BJ (cell line): ENCODE measurements around the gene FAM83B. TPM values are rescaled to one million over a fixed set of nuclear protein-coding genes. Genes with fewer than 3 reads are reported as not detected.
A peak's percentile ranks its signal among the peaks of the same experiment; 100 is the strongest.
"Not testable (repeated sequence)": the region's sequence is repeated elsewhere in the genome, so short reads cannot be mapped to it uniquely, and the experiment has no call there.

Source experiments
- CTCF ChIA-PET: fragments of 350-600 bp; formaldehyde crosslinking; extraction: SDS; loops from one replicate; lab custom pipeline; 2021; ENCODE audit warnings: antibody characterized with exemption, inconsistent platforms; lab: Yijun Ruan, JAX
- POLR2A ChIA-PET: fragments of 300-600 bp; sonication (Branson Sonifier 250); formaldehyde crosslinking; extraction: SDS; loops from one replicate; lab custom pipeline; 2021; ENCODE audit warnings: antibody characterized with exemption; lab: Charles Lee
- DNase-seq: peaks from one replicate; pipeline ENCODE4 v3.0.0-alpha.2; 2011; ENCODE audit warnings: low read depth
- H3K27me3 ChIP-seq: 2 replicates; pipeline ENCODE4 v1.6.0; 2011; ENCODE audit warnings: low read length; ENCODE audit not compliant: control insufficient read depth, insufficient read depth
- H3K36me3 ChIP-seq: 2 replicates; pipeline ENCODE4 v1.5.1; 2011; ENCODE audit warnings: low read length; ENCODE audit not compliant: control insufficient read depth, insufficient read depth
- H3K4me3 ChIP-seq: 2 replicates; pipeline ENCODE4 v1.5.1; 2011; ENCODE audit warnings: low read depth, mild to moderate bottlenecking, control low read depth, low read length
- polyA plus RNA-seq: library from polyadenylated mRNA; depleted of rRNA; stranded (reverse); fragments of >200 nt; gene quantifications from 2 replicates; pipeline ENCODE4 v1.2.3, GENCODE V29; 2011
- TF ChIP-seq, protein P1 (sequence below): IDR thresholded peaks from 2 replicates; pipeline ENCODE4 v1.5.1; 2011; ENCODE audit warnings: low read depth, mild to moderate bottlenecking, control low read depth, inconsistent platforms, low read length, moderate library complexity; ENCODE audit not compliant: insufficient read depth

FAM83B gene
- polyA plus RNA-seq, 1 experiment = not detected

DNA sequence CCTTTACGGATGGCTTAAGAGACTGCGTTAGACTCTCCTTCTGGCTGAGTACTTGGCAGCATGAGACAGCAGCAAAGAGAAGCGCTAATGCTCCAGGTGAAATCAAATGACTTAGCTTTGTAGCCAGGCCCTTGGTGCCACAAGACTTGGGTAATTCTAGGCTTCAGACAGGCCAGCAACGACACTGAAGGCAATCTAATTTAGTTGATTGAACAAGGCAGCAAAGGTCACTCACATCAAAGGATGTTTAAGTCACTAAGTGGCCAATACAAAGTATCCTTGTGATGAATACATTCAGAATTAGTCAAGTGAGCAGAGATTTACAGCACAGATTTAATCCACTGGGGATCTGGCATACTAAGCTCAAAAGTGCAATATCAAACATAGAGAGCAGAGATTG is 113.2 kb downstream of the FAM83B start:
- Histone ChIP-seq H3K27me3 (no peaks in the 10 kb centered on the region), H3K4me3 (no peak overlapping the region), H3K36me3 (no peaks in the 10 kb centered on the region)
- no peak for DNase-seq
- TF ChIP-seq, protein P1, sequence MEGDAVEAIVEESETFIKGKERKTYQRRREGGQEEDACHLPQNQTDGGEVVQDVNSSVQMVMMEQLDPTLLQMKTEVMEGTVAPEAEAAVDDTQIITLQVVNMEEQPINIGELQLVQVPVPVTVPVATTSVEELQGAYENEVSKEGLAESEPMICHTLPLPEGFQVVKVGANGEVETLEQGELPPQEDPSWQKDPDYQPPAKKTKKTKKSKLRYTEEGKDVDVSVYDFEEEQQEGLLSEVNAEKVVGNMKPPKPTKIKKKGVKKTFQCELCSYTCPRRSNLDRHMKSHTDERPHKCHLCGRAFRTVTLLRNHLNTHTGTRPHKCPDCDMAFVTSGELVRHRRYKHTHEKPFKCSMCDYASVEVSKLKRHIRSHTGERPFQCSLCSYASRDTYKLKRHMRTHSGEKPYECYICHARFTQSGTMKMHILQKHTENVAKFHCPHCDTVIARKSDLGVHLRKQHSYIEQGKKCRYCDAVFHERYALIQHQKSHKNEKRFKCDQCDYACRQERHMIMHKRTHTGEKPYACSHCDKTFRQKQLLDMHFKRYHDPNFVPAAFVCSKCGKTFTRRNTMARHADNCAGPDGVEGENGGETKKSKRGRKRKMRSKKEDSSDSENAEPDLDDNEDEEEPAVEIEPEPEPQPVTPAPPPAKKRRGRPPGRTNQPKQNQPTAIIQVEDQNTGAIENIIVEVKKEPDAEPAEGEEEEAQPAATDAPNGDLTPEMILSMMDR = no peak
- ChIA-PET POLR2A (no interaction called here), CTCF (no interaction called here)

DNA sequence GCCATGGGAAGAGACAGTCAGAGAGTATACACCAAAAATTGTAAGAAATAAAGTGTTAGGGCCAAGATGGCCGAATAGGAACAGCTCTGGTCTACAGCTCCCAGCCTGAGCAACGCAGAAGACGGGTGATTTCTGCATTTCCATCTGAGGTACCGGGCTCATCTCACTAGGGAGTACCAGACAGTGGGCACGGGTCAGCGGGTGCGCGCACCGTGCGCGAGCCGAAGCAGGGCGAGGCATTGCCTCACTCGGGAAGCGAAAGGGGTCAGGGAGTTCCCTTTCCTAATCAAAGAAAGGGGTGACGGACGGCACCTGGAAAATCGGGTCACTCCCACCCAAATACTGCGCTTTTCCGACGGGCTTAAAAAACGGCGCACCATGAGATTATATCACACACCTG is 114.8 kb downstream of the FAM83B start:
- H3K4me3 ChIP-seq, CTCF ChIA-PET, DNase-seq, H3K27me3 ChIP-seq, POLR2A ChIA-PET, H3K36me3 ChIP-seq: not testable (repeated sequence)

DNA sequence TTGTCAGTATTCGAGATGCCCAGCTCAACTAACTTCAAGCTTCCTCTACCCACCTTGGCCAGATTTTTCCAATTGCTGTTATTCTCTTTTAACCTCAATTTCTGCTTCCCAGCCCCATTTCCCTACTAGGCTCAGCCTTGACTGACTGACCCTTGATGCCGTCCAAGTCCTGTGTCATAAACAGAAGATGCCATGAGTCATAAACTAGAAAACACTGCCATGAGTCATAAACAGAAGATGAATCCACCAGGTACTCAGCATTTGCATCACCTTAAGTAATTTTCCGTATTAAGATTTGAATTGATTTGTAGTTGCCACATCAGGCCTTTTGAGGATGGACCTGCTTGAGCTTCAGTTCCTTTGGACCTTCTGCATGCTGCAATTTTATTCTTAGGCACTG is 123.8 kb downstream of the FAM83B start:
- no peaks in the 10 kb centered on the region for H3K27me3 ChIP-seq
- ChIA-PET POLR2A (no interaction called here), CTCF (no interaction called here)
- no peaks in the 10 kb centered on the region for H3K36me3 ChIP-seq
- H3K4me3 ChIP-seq = no peak overlapping the region
- TF ChIP-seq, protein P1 = no peak
- no peak for DNase-seq

DNA sequence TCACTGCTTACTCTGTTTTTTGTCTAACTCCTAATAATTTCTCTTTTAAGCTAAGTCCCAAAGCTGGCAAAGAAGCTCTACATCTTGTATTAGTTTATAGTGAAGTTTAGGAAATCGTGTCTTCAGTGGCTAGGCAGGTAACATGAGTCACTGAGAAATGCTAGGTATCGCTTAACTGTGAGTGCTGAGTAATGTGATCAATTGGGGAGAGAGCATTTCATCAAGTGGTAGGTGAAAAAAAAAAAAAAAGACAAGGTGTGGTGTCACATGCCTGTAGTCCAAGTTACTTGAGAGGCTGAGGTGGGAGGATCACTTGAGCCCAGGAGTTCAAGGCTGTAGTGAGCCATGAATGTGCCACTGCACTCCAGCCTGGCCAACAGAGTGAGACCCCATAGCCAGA is 125.3 kb downstream of the FAM83B start:
- POLR2A ChIA-PET = no interaction called here
- TF ChIP-seq, protein P1 = no peak
- CTCF ChIA-PET = no interaction called here
- DNase-seq = no peak
- Histone ChIP-seq H3K4me3 (no peak overlapping the region), H3K27me3 (no peaks in the 10 kb centered on the region), H3K36me3 (no peaks in the 10 kb centered on the region)

DNA sequence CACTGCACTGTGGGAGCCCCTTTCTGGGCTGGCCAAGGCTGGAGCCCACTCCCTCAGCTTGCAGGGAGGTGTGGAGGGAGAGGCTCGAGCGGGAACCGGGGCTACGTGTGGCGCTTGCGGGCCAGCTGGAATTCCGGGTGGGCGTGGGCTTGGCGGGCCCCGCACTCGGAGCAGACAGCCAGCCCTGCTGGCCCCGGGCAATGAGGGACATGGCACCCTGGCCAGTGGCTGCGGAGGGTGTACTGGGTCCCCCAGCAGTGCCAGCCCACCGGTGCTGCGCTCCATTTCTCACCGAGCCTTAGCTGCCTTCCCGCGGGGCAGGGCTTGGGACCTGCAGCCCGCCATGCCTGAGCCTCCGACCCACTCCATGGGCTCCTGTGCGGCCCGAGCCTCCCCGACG is 132.6 kb downstream of the FAM83B start:
- H3K4me3 ChIP-seq, POLR2A ChIA-PET, H3K27me3 ChIP-seq, H3K36me3 ChIP-seq, DNase-seq, CTCF ChIA-PET: not testable (repeated sequence)

DNA sequence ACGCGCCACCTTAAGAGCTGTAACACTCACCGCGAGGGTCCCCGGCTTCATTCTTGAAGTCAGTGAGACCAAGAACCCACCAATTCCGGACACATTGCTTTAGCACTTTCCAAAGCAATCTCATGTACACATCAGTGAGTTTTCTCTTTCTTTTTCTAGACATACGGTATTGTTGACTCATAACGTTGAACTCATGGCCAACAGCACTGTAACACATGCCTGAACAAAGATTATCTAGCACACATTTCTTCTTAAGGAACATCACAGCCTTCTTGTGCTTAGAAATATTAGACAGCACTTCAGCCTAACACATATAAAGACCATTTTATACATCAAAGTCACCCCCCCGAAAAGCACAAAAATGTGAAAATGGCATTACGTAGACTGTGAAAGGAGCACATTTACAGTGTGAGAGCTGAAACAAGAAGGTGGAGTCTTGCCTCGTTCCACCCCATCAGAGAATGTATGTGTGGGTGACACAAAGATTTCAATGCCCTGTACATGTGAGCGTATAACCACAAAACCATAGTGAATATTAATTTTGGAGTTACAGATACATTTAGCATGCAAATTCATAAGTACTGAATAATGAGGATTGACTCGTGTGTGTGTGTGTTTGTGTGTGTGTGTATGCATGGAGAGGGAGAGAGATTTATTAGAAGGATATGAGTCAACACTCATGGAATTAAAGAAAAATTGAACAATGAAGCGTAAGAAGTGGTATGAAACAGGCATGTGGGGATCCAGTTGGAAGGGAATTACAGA is 134.1 kb downstream of the FAM83B start:
- ChIA-PET POLR2A (no interaction called here), CTCF (no interaction called here)
- no peaks in the 10 kb centered on the region for H3K27me3 ChIP-seq
- no peak overlapping the region for H3K4me3 ChIP-seq
- no peaks in the 10 kb centered on the region for H3K36me3 ChIP-seq
- peak; percentile 77 for DNase-seq
- TF ChIP-seq, protein P1 = no peak
